Esophagus muscularis mucosa (tissue), 4 donors: ENCODE measurements around the gene NKAIN2. TPM values are rescaled to one million over a fixed set of nuclear protein-coding genes. Genes with fewer than 3 reads are reported as not detected.

Source experiments
- DNase-seq: peaks from one replicate; pipeline ENCODE4 v3.0.0-alpha.2; 2017; ENCODE audit errors: extremely low spot score
- H3K27ac ChIP-seq, 4 donors: fragments of 200-600 bp; sonication (generic); replicated peaks in 1 of 4; 1 replicate in 3 of 4; 2 replicates in 1 of 4; pipeline ENCODE4 v1.5.1; 2016 to 2019; ENCODE audit warnings: mild to moderate bottlenecking in 1 of 4
- H3K27me3 ChIP-seq, 4 donors: fragments of 200-600 bp; sonication (generic); one replicate each; pipeline versions ENCODE4 v1.5.1 to v1.6.0; 2016 to 2019
- H3K36me3 ChIP-seq, 4 donors: fragments of 200-600 bp; sonication (generic); one replicate each; pipeline ENCODE4 v1.5.1; 2016 to 2019
- H3K4me1 ChIP-seq, 4 donors: fragments of 200-600 bp; sonication (generic); one replicate each; pipeline ENCODE4 v1.5.1; 2016 to 2019
- H3K4me3 ChIP-seq, 4 donors: fragments of 200-600 bp; sonication (generic); 1 replicate in 2 of 4; 2 replicates in 2 of 4; pipeline ENCODE4 v1.5.1; 2016 to 2019; ENCODE audit warnings: mild to moderate bottlenecking in 4 of 4, moderate library complexity in 1 of 4
- H3K9me3 ChIP-seq, 4 donors: fragments of 200-600 bp; sonication (generic); 1 replicate in 3 of 4; 2 replicates in 1 of 4; pipeline ENCODE4 v1.5.1; 2016 to 2019
- CTCF ChIP-seq, 3 experiments: fragments of 200-600 bp in 2 of 3; fragments of 450-650 bp in 1 of 3; sonication (generic) in 2 of 3; IDR thresholded peaks; one replicate each; pipeline ENCODE4 v1.5.1; 2017 to 2019; ENCODE audit warnings: antibody characterized with exemption in 3 of 3, mild to moderate bottlenecking in 2 of 3, moderate library complexity in 1 of 3
- EP300 ChIP-seq: sonication (generic); formaldehyde crosslinking; IDR thresholded peaks from one replicate; pipeline ENCODE4 v1.6.1; 2017; ENCODE audit warnings: antibody characterized with exemption
- POLR2A ChIP-seq: fragments of 450-650 bp; IDR thresholded peaks from one replicate; pipeline ENCODE4 v1.6.1; 2017; ENCODE audit warnings: antibody characterized with exemption, moderate library complexity, mild to moderate bottlenecking, low read depth
- POLR2AphosphoS5 ChIP-seq, 2 donors: sonication (generic); formaldehyde crosslinking; IDR thresholded peaks; one replicate each; pipeline ENCODE4 v1.6.1; 2017; ENCODE audit warnings: antibody characterized with exemption in 2 of 2
- WGBS: methylation state at CpG from one replicate; pipeline ENCODE4 v1.1.5; 2018; 5-methylcytosine and 5-hydroxymethylcytosine counted together
- intact Hi-C: fragments of 100-400 bp; cut with DNase I; formaldehyde crosslinking; loops from one replicate; pipeline ENCODE4 v1.15.1; 2023
- total RNA-seq, 4 donors: library from RNA; depleted of rRNA; stranded (reverse); fragments of >200 nt; gene quantifications; one replicate each; pipeline versions ENCODE4 v1.1.0 to v1.2.1, GENCODE V29; 2016

Gene NKAIN2
- total RNA-seq, 4 donors from 2014 or later, result 0.11 to 0.66 (median 0.13) TPM; not detected in 1

- TF ChIP-seq POLR2A, result no peak
- TF ChIP-seq POLR2AphosphoS5 (IDR thresholded peaks at IDR 0.05), result no peak
- TF ChIP-seq EP300, result no peak
- TF ChIP-seq CTCF (IDR thresholded peaks at IDR 0.05), result no peak
- H3K27ac ChIP-seq, result peak overlapping the region in 2 of 4 donors; percentile 7 to 36
- no peaks in the 10 kb centered on the region for H3K36me3 ChIP-seq
- H3K4me1 ChIP-seq, result peaks cover 0 to 18% (median 16%) of the 10 kb centered on the region in 4 donors
- intact Hi-C loops, result no loop called here
- 38% methylated on average over 14 of the region's 14 CpGs for WGBS
- no peak for DNase-seq
- no peaks in the 10 kb centered on the region for H3K9me3 ChIP-seq
- no peak overlapping the region for H3K4me3 ChIP-seq
- H3K27me3 ChIP-seq, result no peaks in the 10 kb centered on the region
Observed at GRCh38 chr6:124823240-124824111, 1019.8 kb downstream of the NKAIN2 start.

GRCh38 chr6:124825564-124825963 is 1021.9 kb downstream of the NKAIN2 start:
- no peaks in the 10 kb centered on the region for H3K9me3 ChIP-seq
- no peak for TF ChIP-seq POLR2AphosphoS5 (IDR thresholded peaks at IDR 0.05)
- TF ChIP-seq POLR2A, result no peak
- TF ChIP-seq CTCF (IDR thresholded peaks at IDR 0.05), result no peak
- TF ChIP-seq EP300, result no peak
- H3K4me3 ChIP-seq, result no peak overlapping the region
- WGBS, result 58% methylated on average over 2 of the region's 2 CpGs
- no peak for DNase-seq
- H3K27ac ChIP-seq, result no peak overlapping the region
- intact Hi-C loops, result no loop called here
- H3K27me3 ChIP-seq, result no peaks in the 10 kb centered on the region
- no peaks in the 10 kb centered on the region for H3K36me3 ChIP-seq
- peaks cover 0 to 18% (median 16%) of the 10 kb centered on the region in 4 donors for H3K4me1 ChIP-seq

- no peak for DNase-seq
- no peaks in the 10 kb centered on the region for H3K36me3 ChIP-seq
- 93% methylated on average over 1 of the region's 1 CpG for WGBS
- H3K4me1 ChIP-seq, result no peaks in the 10 kb centered on the region
- no peak overlapping the region for H3K4me3 ChIP-seq
- intact Hi-C loops, result no loop called here
- no peaks in the 10 kb centered on the region for H3K27me3 ChIP-seq
- no peak overlapping the region for H3K27ac ChIP-seq
- no peaks in the 10 kb centered on the region for H3K9me3 ChIP-seq
- TF ChIP-seq CTCF (IDR thresholded peaks at IDR 0.05) (no peak), EP300 (no peak), POLR2A (no peak), POLR2AphosphoS5 (IDR thresholded peaks at IDR 0.05) (no peak)
Observed at GRCh38 chr6:124829822-124830221, 1026.2 kb downstream of the NKAIN2 start.

- intact Hi-C loops, result no loop called here
- H3K4me1 ChIP-seq, result no peaks in the 10 kb centered on the region
- H3K4me3 ChIP-seq, result no peak overlapping the region
- H3K27ac ChIP-seq, result no peak overlapping the region
- no peaks in the 10 kb centered on the region for H3K9me3 ChIP-seq
- no peak for DNase-seq
- TF ChIP-seq POLR2A, result no peak
- TF ChIP-seq EP300, result no peak
- no peak for TF ChIP-seq CTCF (IDR thresholded peaks at IDR 0.05)
- no peaks in the 10 kb centered on the region for H3K36me3 ChIP-seq
- no peaks in the 10 kb centered on the region for H3K27me3 ChIP-seq
Observed at GRCh38 chr6:124830506-124830905, 1026.8 kb downstream of the NKAIN2 start.
